BJ (cell line): ENCODE measurements around the gene HOXB4. TPM values are rescaled to one million over a fixed set of nuclear protein-coding genes. Genes with fewer than 3 reads are reported as not detected.

Experiments used
- CTCF ChIA-PET: fragments of 350-600 bp; formaldehyde crosslinking; extraction: SDS; loops from one replicate; lab custom pipeline; 2021; ENCODE audit warnings: antibody characterized with exemption, inconsistent platforms; lab: Yijun Ruan, JAX
- POLR2A ChIA-PET: fragments of 300-600 bp; sonication (Branson Sonifier 250); formaldehyde crosslinking; extraction: SDS; loops from one replicate; lab custom pipeline; 2021; ENCODE audit warnings: antibody characterized with exemption; lab: Charles Lee
- DNase-seq: peaks from one replicate; pipeline ENCODE4 v3.0.0-alpha.2; 2011; ENCODE audit warnings: low read depth
- H3K27me3 ChIP-seq: 2 replicates; pipeline ENCODE4 v1.6.0; 2011; ENCODE audit warnings: low read length; ENCODE audit not compliant: control insufficient read depth, insufficient read depth
- H3K36me3 ChIP-seq: 2 replicates; pipeline ENCODE4 v1.5.1; 2011; ENCODE audit warnings: low read length; ENCODE audit not compliant: control insufficient read depth, insufficient read depth
- H3K4me3 ChIP-seq: 2 replicates; pipeline ENCODE4 v1.5.1; 2011; ENCODE audit warnings: low read depth, mild to moderate bottlenecking, control low read depth, low read length
- CTCF ChIP-seq: IDR thresholded peaks from 2 replicates; pipeline ENCODE4 v1.5.1; 2011; ENCODE audit warnings: low read depth, mild to moderate bottlenecking, control low read depth, inconsistent platforms, low read length, moderate library complexity; ENCODE audit not compliant: insufficient read depth
- polyA plus RNA-seq: library from polyadenylated mRNA; depleted of rRNA; stranded (reverse); fragments of >200 nt; gene quantifications from 2 replicates; pipeline ENCODE4 v1.2.3, GENCODE V29; 2011

HOXB4 gene
- polyA plus RNA-seq, 1 experiment: not detected

DNA sequence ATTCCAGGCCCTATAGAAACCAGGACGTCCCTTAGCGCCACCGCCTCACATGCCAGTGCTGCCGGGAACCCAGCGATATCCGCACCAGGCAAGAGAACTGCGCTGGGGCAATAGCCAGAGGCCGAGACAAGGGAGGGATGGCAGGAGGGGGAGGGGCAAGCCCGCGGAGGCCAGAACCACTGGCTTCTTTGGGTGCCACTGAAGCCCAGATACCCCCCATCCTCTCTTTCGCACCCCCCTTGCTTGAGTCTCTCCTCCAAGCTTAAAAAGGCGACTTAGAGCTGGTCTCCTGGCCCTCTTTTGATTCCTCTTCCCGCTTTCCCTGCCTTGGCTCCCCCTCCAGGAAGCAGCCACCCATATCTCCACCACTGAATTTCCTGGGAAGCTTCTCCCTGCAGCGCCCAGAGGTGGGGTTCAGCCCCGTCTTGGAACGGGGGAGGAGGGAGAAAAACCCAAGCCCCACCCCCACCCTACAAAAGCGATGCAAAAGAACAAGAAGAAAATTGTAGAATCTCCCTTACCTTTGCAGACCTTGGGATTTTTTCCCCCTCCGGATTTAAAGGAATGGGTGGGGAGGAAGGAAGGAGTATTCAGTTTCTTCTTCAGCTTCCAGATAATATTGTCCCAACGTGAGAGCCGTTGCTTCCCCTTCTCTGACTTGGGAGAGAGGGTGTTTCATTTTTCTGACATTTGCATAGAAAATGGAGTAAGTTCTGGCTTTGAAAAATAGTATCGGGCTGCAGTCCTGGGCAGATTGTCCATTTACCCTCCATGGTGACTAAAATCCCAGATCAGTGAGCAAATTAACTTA, 26.0 kb upstream of the HOXB4 start:
- POLR2A ChIA-PET: no interaction called here
- DNase-seq: no peak
- no peaks in the 10 kb centered on the region for H3K36me3 ChIP-seq
- TF ChIP-seq CTCF: no peak
- CTCF ChIA-PET: interaction anchor here (0.6 to 0.9 kb wide), 6 partner anchors 9 to 600 kb away, joined by 3 to 5 read pairs (median 3); no protein-coding TSS in a partner anchor
- peaks cover 92% of the 10 kb centered on the region for H3K27me3 ChIP-seq
- no peak overlapping the region for H3K4me3 ChIP-seq

- ChIA-PET POLR2A (no interaction called here), CTCF (interaction anchor here (0.8 to 1.9 kb wide), 16 partner anchors 8 to 442 kb away, joined by 3 to 9 read pairs (median 4); partner anchors contain the start of gene HOXB5)
- no peak for TF ChIP-seq CTCF
- no peak overlapping the region for H3K4me3 ChIP-seq
- peaks cover 94% of the 10 kb centered on the region for H3K27me3 ChIP-seq
- no peak for DNase-seq
- H3K36me3 ChIP-seq: no peaks in the 10 kb centered on the region
These were observed 23.6 kb upstream of the HOXB4 start for GRCh38 chr17:48601539-48602425.

GRCh38 chr17:48601207-48601538, 23.0 kb upstream of the HOXB4 start:
- Histone ChIP-seq H3K27me3 (peaks cover 94% of the 10 kb centered on the region), H3K36me3 (no peaks in the 10 kb centered on the region), H3K4me3 (no peak overlapping the region)
- ChIA-PET POLR2A (no interaction called here), CTCF (interaction anchor here (0.6 to 1.9 kb wide), 16 partner anchors 8 to 385 kb away, joined by 3 to 9 read pairs (median 3); partner anchors contain the start of gene HOXB5)
- DNase-seq: no peak
- TF ChIP-seq CTCF: no peak

- H3K36me3 ChIP-seq: no peaks in the 10 kb centered on the region
- no peak overlapping the region for H3K4me3 ChIP-seq
- peaks cover 95% of the 10 kb centered on the region for H3K27me3 ChIP-seq
- CTCF ChIA-PET: interaction anchor here (0.6 to 1.9 kb wide), 7 partner anchors 9 to 384 kb away, joined by 3 to 9 read pairs (median 4); no protein-coding TSS in a partner anchor
- TF ChIP-seq CTCF: no peak
- POLR2A ChIA-PET: no interaction called here
- no peak for DNase-seq
These were observed 22.3 kb upstream of the HOXB4 start for GRCh38 chr17:48600244-48601098.
